ENCODE data around the gene TBC1D10B.

Gene TBC1D10B

DNA sequence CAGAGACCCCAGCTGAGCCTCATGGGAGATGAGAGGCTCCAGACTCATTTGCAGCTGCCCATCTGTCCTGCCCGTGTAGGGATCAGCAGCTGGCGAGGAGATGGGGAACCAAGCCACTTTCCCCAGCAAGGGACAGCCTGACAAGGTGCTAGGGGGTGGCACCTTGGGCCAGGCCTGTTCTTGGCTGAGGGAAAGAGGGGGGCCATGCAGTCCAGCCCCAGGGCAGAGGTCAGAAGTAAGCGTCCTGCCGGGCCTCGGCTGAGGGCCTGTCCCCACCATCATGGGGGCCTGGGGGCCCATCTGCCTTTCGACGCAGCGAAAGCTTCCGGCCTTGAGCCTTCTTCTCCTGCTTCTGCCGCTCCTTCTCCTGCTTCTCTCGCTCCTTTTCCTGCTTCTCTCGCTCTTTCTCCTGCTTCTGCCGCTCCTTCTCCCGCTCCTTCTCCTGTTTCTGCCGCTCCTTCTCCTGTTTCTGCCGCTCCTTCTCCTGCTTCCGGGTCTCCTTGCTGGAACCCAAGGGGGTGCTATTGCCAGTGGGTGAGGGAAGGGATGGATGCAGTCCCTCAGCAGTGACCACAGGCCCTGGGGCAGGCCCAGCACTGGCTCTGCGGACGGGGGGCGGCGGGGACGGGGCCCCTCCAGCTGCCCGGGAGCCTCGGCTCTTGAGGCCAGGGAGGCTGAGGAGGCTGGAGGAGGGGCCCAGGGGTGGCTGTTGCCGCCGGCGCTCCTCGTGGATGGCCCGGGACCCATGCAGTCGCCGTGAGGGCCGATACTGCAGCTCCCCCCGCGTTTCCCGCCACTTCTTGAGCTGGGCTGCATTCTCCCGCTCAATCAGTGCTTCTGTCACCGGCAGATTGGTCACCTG is 12.3 kb downstream of the TBC1D10B start:
- Histone ChIP-seq H3K27me3 (ENCODE audit: low read depth, low read length) (no peaks in the 10 kb centered on the region), H3K9me3 (ENCODE audit: control insufficient read depth in 1 of 2, low read length in 2 of 2) (no peaks in the 10 kb centered on the region), H3K4me1 (ENCODE audit: control insufficient read depth in 1 of 2, insufficient read depth in 2 of 2, low read length in 2 of 2) (peaks cover 6 to 38% of the 10 kb centered on the region in 2 donors), H3K4me3 (ENCODE audit: low read depth in 1 of 2, low read length in 2 of 2) (no peak overlapping the region), H3K27ac (ENCODE audit: low read length) (no peak overlapping the region), H3K36me3 (ENCODE audit: control insufficient read depth in 1 of 2, insufficient read depth in 2 of 2, low read length in 2 of 2) (peaks cover 18 to 52% of the 10 kb centered on the region in 2 donors)

DNA sequence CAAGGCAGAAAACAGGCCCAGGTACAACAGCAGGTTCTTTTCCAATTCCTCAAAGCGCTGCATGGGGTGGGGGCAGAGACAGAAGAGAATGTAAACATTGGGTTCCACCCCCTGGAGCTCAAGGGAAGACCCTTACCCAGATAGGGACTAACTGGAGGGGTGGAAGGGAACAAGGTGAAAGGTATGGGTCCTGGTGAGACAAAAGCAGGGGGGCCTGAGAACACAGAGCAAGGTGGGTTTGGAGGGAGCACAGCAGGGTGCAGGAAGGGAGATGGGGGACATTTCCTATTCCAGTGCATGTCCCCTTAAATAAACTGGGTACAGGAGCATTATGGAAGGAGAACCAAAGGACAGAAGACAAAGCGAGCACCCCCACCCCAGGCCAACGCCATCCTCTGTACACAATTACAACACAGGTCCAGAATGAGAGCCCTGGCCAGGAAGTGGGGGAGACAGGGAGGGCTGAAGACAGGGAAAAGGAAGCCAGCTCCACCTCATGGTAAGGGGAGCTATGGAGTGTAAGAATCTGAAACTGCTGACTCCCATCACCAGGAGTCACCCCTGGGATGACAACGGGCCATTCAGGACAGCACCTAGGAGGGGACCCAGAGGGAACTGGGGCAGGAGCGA is 13.1 kb downstream of the TBC1D10B start:
- Histone ChIP-seq H3K9me3 (ENCODE audit: control insufficient read depth in 1 of 2, low read length in 2 of 2) (no peaks in the 10 kb centered on the region), H3K4me3 (ENCODE audit: low read depth in 1 of 2, low read length in 2 of 2) (no peak overlapping the region), H3K27me3 (ENCODE audit: low read depth, low read length) (no peaks in the 10 kb centered on the region), H3K36me3 (ENCODE audit: control insufficient read depth in 1 of 2, insufficient read depth in 2 of 2, low read length in 2 of 2) (peaks cover 18 to 58% of the 10 kb centered on the region in 2 donors), H3K4me1 (ENCODE audit: control insufficient read depth in 1 of 2, insufficient read depth in 2 of 2, low read length in 2 of 2) (peaks cover 9 to 45% of the 10 kb centered on the region in 2 donors), H3K27ac (ENCODE audit: low read length) (no peak overlapping the region)

DNA sequence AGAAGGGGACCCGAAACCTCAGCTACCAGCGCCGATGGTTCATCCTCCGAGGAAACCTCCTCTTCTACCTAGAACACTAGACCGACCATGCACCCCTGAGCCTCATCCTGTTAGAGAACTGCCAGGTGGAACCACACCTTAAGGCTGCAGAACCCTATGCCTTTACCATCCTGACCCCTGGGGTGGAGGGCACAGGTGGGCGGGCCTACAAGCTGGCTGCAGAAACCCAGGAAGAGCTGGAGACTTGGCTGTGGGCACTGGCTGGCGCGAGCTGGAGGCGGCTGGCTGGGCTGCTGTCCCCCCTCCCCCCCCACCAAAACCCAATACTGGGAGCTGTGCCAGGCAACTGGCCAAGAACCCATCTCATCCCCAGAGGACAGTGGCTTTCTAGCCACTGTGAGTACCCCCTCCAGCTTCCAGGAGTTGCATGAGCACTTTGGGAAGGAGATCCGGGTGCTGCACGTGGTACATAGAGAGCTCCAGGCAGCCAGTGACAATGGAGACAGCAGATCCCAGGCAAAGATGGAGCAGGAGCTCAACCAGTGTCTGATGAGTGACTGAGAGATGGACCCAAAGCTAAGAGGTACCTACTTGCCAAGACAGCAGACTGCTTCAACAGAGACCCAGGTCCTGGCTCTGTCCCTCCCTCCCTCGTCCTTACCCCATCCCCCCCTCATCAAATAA is 13.8 kb downstream of the TBC1D10B start:
- H3K36me3 ChIP-seq (ENCODE audit: control insufficient read depth in 1 of 2, insufficient read depth in 2 of 2, low read length in 2 of 2) = peaks cover 20 to 64% of the 10 kb centered on the region in 2 donors
- H3K27ac ChIP-seq (ENCODE audit: low read length) = peak overlapping the region; percentile 99
- H3K27me3 ChIP-seq (ENCODE audit: low read depth, low read length) = no peaks in the 10 kb centered on the region
- H3K4me3 ChIP-seq (ENCODE audit: low read depth in 1 of 2, low read length in 2 of 2) = peak overlapping the region in 1 of 2 donors; percentile 87
- peaks cover 10 to 52% of the 10 kb centered on the region in 2 donors for H3K4me1 ChIP-seq (ENCODE audit: control insufficient read depth in 1 of 2, insufficient read depth in 2 of 2, low read length in 2 of 2)
- no peaks in the 10 kb centered on the region for H3K9me3 ChIP-seq (ENCODE audit: control insufficient read depth in 1 of 2, low read length in 2 of 2)

- Histone ChIP-seq H3K9me3 (ENCODE audit: control insufficient read depth in 1 of 2, low read length in 2 of 2) (no peaks in the 10 kb centered on the region), H3K27ac (ENCODE audit: low read length) (peak overlapping the region; percentile 99), H3K4me1 (ENCODE audit: control insufficient read depth in 1 of 2, insufficient read depth in 2 of 2, low read length in 2 of 2) (peaks cover 10 to 55% of the 10 kb centered on the region in 2 donors), H3K36me3 (ENCODE audit: control insufficient read depth in 1 of 2, insufficient read depth in 2 of 2, low read length in 2 of 2) (peaks cover 26 to 70% of the 10 kb centered on the region in 2 donors), H3K27me3 (ENCODE audit: low read depth, low read length) (no peaks in the 10 kb centered on the region), H3K4me3 (ENCODE audit: low read depth in 1 of 2, low read length in 2 of 2) (peak overlapping the region; percentile 87 to 97)
Observed at GRCh38 chr16:30355954-30356308, 14.4 kb downstream of the TBC1D10B start.

GRCh38 chr16:30355144-30355953 is 14.9 kb downstream of the TBC1D10B start, which contains the start of gene CD2BP2:
CD2BP2 (minus strand) TSS chr16:30355308; CDS start chr16:30354681, 627 bp downstream.
- Histone ChIP-seq H3K4me1 (ENCODE audit: control insufficient read depth in 1 of 2, insufficient read depth in 2 of 2, low read length in 2 of 2) (peaks cover 10 to 55% of the 10 kb centered on the region in 2 donors), H3K36me3 (ENCODE audit: control insufficient read depth in 1 of 2, insufficient read depth in 2 of 2, low read length in 2 of 2) (peaks cover 32 to 70% of the 10 kb centered on the region in 2 donors)

DNA sequence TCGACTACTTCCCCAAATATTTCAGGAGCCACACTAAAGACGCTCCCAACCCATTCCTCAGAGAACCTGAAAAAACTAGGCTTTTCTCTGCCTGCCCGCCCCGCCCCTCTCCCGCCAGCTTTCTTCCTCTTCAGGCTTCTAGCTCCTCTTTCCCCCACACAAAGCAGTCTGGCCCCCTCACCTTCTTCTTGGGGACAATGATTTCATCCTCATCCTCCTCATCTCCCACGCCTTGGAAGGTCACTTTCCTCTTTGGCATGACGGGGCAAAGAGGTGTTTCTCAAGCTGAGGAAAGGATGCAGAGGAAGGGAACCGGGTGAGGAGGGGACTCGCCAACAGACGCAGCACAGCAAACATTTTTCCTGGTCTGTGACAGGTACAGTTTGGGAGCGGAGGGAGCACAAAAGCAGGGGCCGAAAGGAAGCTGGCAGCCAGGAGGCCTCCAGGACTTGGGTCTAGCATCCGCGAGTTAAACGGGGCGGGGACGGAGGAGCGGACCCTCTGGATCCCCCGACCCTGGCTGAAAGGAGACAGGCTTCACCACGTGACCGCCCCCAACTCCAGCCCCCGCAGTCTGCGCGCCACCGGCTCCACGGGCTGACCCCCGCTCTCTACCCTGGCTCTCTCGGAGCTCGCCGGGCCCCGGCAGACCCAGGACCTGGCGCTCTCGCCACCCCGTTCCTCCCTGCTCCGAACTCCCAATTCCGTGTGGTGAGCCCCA is 15.7 kb downstream of the TBC1D10B start:
- H3K36me3 ChIP-seq (ENCODE audit: control insufficient read depth in 1 of 2, insufficient read depth in 2 of 2, low read length in 2 of 2) = peaks cover 33 to 62% of the 10 kb centered on the region in 2 donors
- H3K27ac ChIP-seq (ENCODE audit: low read length) = peak overlapping the region; percentile 99
- peak overlapping the region; percentile 87 to 97 for H3K4me3 ChIP-seq (ENCODE audit: low read depth in 1 of 2, low read length in 2 of 2)
- no peaks in the 10 kb centered on the region for H3K27me3 ChIP-seq (ENCODE audit: low read depth, low read length)
- H3K4me1 ChIP-seq (ENCODE audit: control insufficient read depth in 1 of 2, insufficient read depth in 2 of 2, low read length in 2 of 2) = peaks cover 10 to 55% of the 10 kb centered on the region in 2 donors
- no peaks in the 10 kb centered on the region for H3K9me3 ChIP-seq (ENCODE audit: control insufficient read depth in 1 of 2, low read length in 2 of 2)

More at GRCh38 chr16:30355144-30355953, 14.9 kb downstream of the TBC1D10B start, which contains the start of gene CD2BP2:
- no peaks in the 10 kb centered on the region for H3K27me3 ChIP-seq (ENCODE audit: low read depth, low read length)
- H3K9me3 ChIP-seq (ENCODE audit: control insufficient read depth in 1 of 2, low read length in 2 of 2) = no peaks in the 10 kb centered on the region
- H3K4me3 ChIP-seq (ENCODE audit: low read depth in 1 of 2, low read length in 2 of 2) = peak within 1 kb of the TSS; percentile 87 to 97
- H3K27ac ChIP-seq (ENCODE audit: low read length) = peak within 1 kb of the TSS; percentile 99

GRCh38 chr16:30353438-30354129 is 16.7 kb downstream of the TBC1D10B start:
- peak overlapping the region; percentile 87 to 97 for H3K4me3 ChIP-seq (ENCODE audit: low read depth in 1 of 2, low read length in 2 of 2)

DNA sequence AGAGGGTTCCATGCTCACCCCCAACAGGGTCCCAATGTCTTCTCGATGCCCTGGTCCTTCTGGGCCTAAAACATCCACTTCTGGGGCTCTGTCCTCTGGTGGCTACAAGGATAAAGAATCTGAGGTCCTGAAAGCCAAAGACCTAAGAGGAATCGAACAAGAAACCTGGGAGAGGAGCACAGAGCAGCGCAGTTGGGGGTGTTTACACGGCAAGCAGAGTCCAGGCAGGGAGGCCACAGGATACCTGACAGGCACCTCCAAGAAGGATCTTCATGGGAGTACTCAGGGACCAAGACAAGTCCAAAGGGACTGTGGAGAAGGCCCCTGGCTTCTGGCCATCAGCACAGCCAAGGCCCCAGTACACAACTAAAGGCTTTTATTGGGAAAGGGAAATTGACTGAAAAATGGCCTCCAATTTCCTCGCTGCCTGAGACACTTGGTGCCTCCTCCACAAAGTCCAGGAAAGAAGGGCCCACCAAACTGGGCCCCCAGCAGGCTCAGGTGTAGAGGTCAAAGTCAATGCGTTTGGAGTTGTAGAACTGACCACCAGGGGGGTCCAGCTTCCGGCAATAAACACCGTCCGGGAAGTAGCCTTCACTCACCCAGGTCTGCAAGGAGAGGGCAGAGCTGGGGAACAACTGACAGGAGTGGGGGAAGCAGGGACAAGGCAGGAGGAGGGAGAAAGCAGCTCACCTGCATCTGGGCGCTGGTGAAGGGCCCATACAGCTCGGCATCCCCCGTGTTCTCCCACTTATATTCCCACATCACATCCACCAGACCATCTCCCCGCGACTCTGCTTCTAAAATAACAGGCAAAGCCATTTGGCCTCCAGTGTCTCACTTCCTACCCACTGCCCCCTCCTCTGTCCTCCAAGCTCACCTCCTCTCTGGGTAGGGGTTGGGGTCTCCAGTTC is 17.5 kb downstream of the TBC1D10B start:
- Histone ChIP-seq H3K27ac (ENCODE audit: low read length) (peak overlapping the region; percentile 70), H3K4me3 (ENCODE audit: low read depth in 1 of 2, low read length in 2 of 2) (no peak overlapping the region), H3K27me3 (ENCODE audit: low read depth, low read length) (no peaks in the 10 kb centered on the region), H3K9me3 (ENCODE audit: control insufficient read depth in 1 of 2, low read length in 2 of 2) (no peaks in the 10 kb centered on the region), H3K4me1 (ENCODE audit: control insufficient read depth in 1 of 2, insufficient read depth in 2 of 2, low read length in 2 of 2) (peaks cover 10 to 55% of the 10 kb centered on the region in 2 donors), H3K36me3 (ENCODE audit: control insufficient read depth in 1 of 2, insufficient read depth in 2 of 2, low read length in 2 of 2) (peaks cover 22 to 44% of the 10 kb centered on the region in 2 donors)

More at GRCh38 chr16:30353438-30354129, 16.7 kb downstream of the TBC1D10B start:
- Histone ChIP-seq H3K4me1 (ENCODE audit: control insufficient read depth in 1 of 2, insufficient read depth in 2 of 2, low read length in 2 of 2) (peaks cover 10 to 55% of the 10 kb centered on the region in 2 donors), H3K36me3 (ENCODE audit: control insufficient read depth in 1 of 2, insufficient read depth in 2 of 2, low read length in 2 of 2) (peaks cover 25 to 52% of the 10 kb centered on the region in 2 donors), H3K27me3 (ENCODE audit: low read depth, low read length) (no peaks in the 10 kb centered on the region), H3K27ac (ENCODE audit: low read length) (peak overlapping the region; percentile 99), H3K9me3 (ENCODE audit: control insufficient read depth in 1 of 2, low read length in 2 of 2) (no peaks in the 10 kb centered on the region)
